GM19193 (cell line): ENCODE measurements around the gene STK32C.

Source experiments
- POLR2A ChIP-seq: IDR thresholded peaks from 4 replicates; pipeline ENCODE4 v1.6.1; 2011; ENCODE audit not compliant: insufficient read depth, insufficient read length; ENCODE audit errors: extremely low read depth

The STK32C gene

DNA sequence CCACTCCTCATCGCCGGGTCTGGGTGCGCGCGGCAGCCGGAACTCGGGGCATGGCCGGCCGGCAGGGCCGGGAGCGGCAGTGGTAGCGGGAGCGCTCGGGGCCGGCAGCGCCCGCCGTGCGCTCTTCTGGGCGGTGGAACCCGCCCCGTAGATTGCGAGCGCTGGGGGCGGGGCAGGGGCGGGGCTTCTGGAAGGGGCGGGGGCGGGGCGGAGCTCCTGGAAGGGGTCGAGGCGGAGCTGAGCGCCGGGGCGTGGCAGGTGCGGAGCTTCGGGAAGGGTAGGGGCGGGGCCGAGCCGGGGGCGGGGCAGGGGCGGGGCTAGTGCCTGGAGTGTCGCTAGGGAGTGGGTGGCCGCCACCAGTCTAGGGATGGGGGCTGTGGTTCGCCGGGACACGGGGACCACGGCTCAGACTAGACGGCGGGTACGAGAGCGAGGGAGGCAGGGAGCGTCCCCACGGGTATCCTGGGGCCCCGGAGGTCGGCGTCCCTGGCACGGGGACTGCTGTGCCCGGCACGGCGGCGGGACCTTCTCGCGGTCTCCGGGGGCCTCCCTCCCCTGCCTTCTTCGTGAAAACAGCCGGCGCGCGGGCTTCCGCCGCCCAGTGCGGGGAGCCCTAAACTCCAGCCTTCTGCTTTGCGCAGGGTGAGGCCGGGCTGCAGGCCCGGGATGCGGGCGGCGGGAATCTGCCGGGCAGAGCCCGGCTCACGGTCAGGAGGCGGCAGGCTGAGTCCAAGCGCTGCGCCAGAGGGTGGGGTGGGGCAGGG is at the start of gene STK32C:
STK32C (minus strand) TSS at position 128 of the 764 bp plus-strand sequence; CDS start at position 11, 117 bp downstream.
- peak; percentile 28 for TF ChIP-seq POLR2A

DNA sequence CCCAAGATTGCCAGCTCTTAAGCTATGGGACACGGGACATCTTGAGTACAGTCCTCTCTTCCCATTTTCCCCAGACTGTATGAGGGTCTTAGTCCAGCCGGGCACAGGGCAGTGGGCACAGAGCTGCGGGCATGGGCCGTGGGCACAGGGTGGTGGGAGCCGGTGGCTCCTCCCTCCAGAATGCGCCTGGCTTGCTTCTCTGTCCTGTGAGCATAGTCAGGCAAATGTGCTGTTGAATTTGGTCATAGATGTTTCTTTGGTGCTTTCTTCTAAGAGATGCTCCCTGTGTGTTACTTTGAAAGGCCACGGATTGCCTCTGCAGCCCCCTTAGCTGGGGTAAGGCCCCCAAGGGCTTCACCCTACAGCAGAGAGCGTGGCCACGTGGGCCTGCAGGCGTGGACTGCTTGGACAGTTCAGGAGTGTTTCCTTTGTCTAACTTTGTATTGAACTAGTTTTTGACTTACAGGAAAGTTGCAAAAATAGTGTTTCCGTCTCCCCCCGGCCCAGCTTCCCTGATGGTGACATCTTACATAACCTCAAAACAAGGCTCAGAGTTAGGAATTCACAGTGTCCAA is 49.0 kb upstream of the STK32C start:
- TF ChIP-seq POLR2A = no peak

DNA sequence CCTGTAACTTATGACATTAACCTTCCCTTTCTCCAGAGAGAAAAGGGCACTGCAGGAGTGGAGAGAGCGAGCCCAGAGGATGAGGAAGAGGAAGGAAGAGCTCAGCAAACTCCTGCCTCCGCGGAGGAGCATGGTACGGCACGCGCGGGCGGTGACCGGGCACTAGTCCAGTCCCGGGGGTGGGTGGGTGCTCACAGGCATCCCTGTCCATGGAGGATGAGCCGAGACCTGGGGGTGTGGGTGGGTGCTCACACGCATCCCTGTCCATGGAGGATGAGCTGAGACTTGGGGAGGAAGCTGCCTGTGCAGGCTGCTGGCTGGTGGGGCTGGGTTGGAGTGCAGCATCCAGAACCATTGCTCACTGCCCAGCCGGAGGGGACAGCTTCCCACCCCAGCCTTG is 48.0 kb upstream of the STK32C start:
- TF ChIP-seq POLR2A = no peak

DNA sequence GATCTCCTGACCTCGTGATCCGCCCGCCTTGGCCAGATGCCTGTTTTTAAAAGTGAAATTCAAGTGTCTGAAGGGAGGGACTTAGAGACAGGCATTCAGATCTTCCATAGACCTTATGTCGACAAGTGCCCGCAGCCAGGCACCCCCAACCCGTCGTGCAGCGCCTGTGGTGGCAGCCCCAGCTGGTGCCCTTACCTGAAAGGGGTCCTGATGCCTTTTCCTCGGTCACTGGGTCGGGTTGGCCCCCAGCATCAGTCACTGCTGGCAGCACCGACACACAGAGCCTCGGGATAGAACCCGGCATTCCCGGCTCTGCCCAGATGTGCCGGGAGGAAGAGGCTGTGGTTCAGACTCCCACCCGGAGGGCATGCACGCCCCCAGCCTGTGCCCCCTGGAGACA is 47.5 kb upstream of the STK32C start:
- TF ChIP-seq POLR2A = no peak

DNA sequence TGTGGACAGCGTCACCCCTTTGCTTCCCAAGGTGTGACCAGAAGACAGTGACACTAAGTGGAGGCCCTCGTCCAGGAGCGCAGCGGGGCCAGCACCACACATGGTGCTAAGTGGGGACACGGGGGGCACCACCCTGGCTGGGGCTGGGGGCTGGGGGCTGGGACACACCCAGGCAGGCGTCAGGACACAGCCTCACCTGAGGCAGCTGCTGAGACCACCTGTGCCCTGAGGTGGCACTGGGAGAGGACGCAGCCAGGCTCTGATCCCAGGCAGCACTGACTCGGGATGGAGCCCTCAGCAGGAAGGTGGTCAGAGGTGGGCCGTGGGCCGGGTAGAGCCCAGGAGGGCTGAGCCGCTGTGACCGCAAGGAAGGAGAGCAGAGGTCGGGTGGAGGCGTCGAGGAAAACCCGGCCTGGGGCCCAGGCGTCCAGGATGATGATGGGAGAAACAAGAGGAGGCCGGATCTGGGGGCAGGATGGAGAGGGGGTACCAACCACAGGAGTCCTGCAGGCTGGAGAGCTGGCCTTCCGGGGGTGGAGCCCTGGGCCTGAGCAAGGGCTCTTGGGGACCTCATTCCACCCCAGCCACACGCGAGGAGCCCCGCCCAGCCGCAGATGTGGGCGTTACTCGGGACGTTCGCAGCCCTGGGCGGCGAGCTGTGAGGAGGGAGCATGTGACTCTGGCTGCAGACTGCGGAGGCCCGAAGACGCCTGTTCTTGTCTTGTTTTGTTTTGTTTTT is 46.8 kb upstream of the STK32C start:
- no peak for TF ChIP-seq POLR2A

DNA sequence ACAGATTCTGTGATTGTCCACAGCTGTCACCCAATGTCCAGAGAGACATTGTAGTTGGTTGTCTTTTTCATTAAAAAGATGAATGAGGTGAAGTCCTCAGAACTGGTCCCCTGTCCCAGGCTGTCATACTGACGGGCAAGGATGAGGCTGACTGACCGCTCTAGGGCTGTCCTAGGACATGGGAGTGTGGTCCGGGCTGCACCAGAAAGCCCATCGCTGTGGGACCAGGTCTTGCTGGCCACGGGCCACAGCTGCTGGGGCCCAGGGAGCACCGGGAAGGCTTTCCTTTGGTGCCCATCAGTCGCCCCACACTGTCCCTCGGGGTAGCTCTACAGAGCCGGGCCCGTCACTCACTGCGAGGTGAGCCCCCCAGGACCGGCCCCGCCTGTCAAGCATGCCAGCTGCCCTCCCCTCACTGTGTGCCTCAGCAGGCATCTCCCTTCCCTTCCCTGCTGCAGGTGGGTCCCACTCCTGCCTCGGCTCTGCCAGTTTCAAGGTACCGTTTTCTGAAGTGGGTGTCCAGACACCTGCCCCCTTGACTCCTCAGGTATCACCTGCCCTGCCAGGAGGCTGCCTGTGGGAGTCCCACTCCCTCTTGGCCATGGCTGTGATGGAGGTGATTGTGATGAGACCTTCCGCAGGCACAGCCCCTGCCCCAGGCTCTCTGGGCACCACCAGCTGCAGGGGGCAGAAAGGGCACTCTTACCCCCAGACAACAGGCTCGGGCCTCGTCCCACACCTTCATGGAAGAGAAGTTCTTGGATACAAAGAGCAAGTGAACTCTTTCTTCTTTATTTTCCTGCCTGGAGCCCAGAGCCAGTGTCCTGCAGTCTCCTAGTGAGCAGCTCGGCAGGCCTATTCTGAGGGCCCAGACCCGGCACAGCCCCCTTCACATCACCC is 46.0 kb upstream of the STK32C start:
- no peak for TF ChIP-seq POLR2A

DNA sequence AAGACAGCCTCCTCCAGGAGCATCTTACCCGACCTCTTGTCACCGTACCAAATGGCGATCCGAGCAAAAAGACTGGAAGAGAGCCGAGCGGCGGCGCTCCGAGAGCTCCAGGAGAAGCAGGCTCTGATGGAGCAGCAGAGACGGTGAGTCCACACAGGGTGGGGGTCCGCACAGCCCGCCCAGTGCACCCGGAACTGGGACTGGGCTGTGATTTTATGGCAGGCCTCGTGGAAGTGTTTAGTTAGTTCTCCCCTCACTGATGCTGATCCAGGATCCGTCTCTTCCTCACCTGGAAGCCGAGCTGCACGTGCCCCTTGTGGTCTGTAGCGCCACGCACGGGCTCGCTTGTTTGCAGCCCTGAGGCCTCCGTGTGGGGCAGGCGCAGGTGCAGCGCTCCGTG is 43.9 kb upstream of the STK32C start:
- no peak for TF ChIP-seq POLR2A

DNA sequence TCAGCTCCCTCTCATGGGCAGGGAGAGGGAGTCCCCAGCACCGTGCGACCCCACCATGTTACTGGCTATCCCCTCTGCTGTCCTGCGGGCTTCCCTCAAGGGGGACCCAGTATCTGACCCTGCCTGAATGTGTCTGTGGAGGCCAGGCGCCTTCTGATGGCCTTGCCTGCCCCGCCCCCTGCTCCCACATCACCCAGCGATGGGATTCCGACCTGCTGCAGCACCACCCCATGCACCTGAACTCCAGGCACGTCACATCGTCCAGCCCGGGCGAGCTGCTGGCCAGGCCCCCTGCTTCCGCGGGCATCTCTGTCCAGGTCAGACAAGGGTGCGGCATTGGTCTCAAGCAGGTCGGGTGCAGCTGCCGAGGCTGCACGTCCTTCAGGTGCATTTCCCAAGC is 43.2 kb upstream of the STK32C start:
- no peak for TF ChIP-seq POLR2A

DNA sequence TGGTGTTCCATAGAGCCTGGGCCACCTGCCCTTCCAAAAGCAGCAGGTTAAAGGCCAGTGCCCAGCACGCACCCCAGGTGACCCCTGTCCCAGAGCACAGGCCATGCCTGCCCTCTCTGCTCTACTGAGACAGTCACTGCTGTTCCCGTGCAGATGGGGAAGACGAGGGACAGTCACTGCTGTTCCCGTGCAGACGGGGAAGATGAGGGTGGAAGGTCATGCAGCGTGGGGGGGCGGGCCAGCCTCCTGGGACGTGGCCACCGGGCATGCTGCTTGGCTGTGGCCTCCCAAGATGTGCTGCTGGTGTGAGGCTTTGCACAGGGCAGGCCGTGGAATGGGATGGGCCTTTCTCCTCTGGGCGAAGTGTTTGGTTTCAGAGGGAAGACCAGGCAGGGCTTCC is 42.6 kb upstream of the STK32C start:
- TF ChIP-seq POLR2A = no peak

DNA sequence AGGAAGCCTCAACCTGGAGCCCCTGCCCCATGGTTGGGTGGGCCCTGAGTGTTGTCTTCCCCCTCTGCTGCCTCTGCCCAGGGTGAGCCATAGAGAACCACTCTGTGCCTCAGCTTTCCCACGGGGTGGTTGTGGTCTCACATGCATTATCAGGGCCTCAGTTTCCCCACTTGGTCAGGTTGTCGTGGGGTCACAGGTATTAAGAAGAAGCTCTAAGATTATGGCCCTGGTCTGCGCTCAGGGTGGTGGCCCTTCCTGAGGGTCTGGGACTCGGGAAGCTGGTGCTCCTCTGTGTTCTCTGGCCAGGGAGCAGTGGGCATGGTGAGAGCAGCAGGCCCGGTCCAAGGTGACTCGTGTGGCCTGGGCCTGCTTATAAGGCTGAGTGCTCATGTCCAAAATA is 42.0 kb upstream of the STK32C start:
- TF ChIP-seq POLR2A = no peak

DNA sequence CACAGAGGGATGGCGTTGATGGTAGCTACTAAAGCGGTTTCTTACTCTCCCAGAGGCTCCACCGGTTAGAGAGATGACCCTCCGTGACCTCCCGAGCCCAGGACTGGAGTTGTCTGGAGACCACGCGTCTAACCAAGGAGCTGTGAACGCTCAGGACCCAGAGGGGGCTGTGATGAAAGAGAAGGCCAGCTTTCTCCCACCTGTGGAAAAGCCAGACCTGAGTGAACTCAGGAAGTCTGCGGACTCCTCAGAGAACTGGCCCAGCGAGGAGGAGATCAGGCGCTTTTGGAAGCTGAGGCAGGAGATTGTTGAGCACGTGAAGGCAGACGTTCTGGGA is 40.1 kb upstream of the STK32C start:
- TF ChIP-seq POLR2A = no peak

DNA sequence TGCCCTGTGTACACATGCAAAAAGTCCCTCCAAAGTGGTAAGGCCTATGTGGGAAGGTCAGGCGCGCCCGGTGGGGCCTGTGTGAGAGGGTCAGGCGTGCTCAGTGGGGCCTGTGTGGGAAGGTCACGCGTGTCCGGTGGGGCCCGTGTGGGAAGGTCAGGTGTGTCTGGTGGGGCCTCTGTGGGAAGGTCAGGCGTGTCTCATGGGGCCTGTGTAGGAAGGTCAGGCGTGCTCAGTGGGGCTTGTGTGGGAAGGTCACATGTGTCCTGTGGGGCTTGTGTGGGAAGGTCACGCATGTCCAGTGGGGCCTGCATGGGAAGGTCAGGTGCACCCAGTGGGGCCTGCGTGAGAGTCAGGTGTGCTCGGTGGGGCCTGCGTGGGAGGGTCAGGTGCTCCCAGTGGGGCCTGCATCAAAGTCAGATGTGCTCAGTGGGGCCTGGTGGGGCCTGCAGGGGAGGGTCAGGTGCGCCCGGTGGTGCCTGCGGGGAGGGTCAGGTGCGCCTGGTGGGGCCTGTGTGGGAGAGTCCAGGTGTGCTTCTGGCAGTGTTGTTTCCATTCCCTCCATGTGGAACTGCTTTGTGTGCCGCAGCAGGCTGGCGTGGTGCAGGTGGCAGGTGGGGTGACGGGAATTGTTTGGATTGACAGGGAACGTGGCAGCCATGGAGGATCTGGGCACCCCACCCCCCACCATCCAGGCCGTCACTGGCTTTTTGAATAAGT is 39.6 kb upstream of the STK32C start:
- no peak for TF ChIP-seq POLR2A

DNA sequence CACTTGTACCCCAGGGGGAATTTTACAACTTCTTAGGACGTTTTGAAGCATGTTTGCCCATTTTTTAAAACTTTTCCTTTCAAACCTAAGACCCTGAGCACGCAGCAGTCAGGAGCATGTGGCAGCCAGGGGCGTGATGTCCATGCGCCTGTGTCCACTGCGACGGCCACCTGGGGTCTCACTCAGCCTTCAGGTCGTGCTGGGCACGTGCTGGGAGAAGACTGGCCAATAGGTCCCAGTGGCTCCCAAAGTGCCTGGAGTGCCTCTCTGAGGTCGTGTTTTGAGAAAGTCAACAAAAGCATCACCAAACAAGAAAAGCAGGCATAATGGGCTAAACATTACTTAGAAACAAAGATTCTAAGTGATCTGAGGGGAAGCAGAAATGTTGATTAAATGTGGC is 39.1 kb upstream of the STK32C start:
- TF ChIP-seq POLR2A = no peak

DNA sequence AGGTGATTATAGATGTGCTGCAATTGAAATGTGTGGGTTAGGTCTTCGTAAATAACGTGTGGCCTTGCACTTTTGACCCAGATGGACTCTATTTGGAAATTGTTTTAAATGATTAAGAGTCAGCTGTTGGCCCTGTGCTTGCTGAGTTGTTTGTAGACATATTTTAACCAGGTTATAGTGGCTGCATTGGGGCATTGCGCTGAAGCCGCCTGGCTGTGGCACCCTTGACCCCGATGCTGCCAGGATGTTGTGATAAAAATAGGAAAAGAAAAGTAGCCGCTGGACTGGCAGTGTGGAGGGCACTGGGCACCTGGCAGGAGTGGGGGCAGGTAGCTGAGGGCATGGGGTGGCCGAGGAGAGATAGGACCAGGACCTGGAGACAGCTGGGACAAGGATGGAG is 37.6 kb upstream of the STK32C start:
- TF ChIP-seq POLR2A = no peak
